Neutrophil (primary cell): Measurements from ENCODE around the gene LIMD2.

Experiments used
- H3K27ac ChIP-seq: fragments of 200-600 bp; sonication (generic); 2 replicates; pipeline ENCODE4 v1.5.1; 2016; ENCODE audit warnings: mild to moderate bottlenecking, moderate library complexity
- H3K27me3 ChIP-seq: fragments of 200-600 bp; sonication (generic); 2 replicates; pipeline ENCODE4 v1.6.0; 2016; ENCODE audit warnings: mild to moderate bottlenecking
- H3K36me3 ChIP-seq: fragments of 200-600 bp; sonication (generic); 2 replicates; pipeline ENCODE4 v1.5.1; 2017
- H3K4me1 ChIP-seq, 2 experiments: fragments of 200-600 bp in 1 of 2; sonication (generic) in 1 of 2; 1 replicate in 1 of 2; 2 replicates in 1 of 2; pipeline versions ENCODE4 v1.5.1 to v1.6.1; 2013 to 2016; ENCODE audit warnings: low read depth in 1 of 2, low read length in 1 of 2, mild to moderate bottlenecking in 1 of 2, moderate library complexity in 1 of 2; ENCODE audit not compliant: control insufficient read depth in 1 of 2, insufficient read depth in 1 of 2
- H3K4me3 ChIP-seq, 2 experiments: fragments of 200-600 bp in 1 of 2; sonication (generic) in 1 of 2; 1 replicate in 1 of 2; 2 replicates in 1 of 2; pipeline ENCODE4 v1.5.1; 2013 to 2016; ENCODE audit warnings: low read depth in 1 of 2, low read length in 1 of 2, mild to moderate bottlenecking in 1 of 2, moderate library complexity in 1 of 2
- H3K9me3 ChIP-seq: fragments of 200-600 bp; sonication (generic); 2 replicates; pipeline ENCODE4 v1.5.1; 2016
- TF ChIP-seq, protein P1 (sequence below): fragments of 200-600 bp; sonication (generic); IDR thresholded peaks from 2 replicates; pipeline ENCODE4 v1.5.1; 2016; ENCODE audit warnings: antibody characterized with exemption

LIMD2 gene

GRCh38 chr17:63676584-63676983, 23.3 kb downstream of the LIMD2 start:
- peak overlapping the region; percentile 66 for H3K27ac ChIP-seq
- peaks cover 25% of the 10 kb centered on the region in 2 experiments for H3K4me1 ChIP-seq
- no peaks in the 10 kb centered on the region for H3K9me3 ChIP-seq
- TF ChIP-seq, protein P1, sequence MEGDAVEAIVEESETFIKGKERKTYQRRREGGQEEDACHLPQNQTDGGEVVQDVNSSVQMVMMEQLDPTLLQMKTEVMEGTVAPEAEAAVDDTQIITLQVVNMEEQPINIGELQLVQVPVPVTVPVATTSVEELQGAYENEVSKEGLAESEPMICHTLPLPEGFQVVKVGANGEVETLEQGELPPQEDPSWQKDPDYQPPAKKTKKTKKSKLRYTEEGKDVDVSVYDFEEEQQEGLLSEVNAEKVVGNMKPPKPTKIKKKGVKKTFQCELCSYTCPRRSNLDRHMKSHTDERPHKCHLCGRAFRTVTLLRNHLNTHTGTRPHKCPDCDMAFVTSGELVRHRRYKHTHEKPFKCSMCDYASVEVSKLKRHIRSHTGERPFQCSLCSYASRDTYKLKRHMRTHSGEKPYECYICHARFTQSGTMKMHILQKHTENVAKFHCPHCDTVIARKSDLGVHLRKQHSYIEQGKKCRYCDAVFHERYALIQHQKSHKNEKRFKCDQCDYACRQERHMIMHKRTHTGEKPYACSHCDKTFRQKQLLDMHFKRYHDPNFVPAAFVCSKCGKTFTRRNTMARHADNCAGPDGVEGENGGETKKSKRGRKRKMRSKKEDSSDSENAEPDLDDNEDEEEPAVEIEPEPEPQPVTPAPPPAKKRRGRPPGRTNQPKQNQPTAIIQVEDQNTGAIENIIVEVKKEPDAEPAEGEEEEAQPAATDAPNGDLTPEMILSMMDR, result no peak
- no peak overlapping the region for H3K4me3 ChIP-seq
- peaks cover 88% of the 10 kb centered on the region for H3K36me3 ChIP-seq
- H3K27me3 ChIP-seq, result no peaks in the 10 kb centered on the region

- H3K9me3 ChIP-seq, result no peaks in the 10 kb centered on the region
- H3K36me3 ChIP-seq, result peaks cover 85% of the 10 kb centered on the region
- no peaks in the 10 kb centered on the region for H3K27me3 ChIP-seq
- H3K27ac ChIP-seq, result peak overlapping the region; percentile 66
- no peak overlapping the region for H3K4me3 ChIP-seq
- peaks cover 25% of the 10 kb centered on the region in 2 experiments for H3K4me1 ChIP-seq
- TF ChIP-seq, protein P1, result no peak
Observed at GRCh38 chr17:63675607-63676546, 24.0 kb downstream of the LIMD2 start.

DNA sequence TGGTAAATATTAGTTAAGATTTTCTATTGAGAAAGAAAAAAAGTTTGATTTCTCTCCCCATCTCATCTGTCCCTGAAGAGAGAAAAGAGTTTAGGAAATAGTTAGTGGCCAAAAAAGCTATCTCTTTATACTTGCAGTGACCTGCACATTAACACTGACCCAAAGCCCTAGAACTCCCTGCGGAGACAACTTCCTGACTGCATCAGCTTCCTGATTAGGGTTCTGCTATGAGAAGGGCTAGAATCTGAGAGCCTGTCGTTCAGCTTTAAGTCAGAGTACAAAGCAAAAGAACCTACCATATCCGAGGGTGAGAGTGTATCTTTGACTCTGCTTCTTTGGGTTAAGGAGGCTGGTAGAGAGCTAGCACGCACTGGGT, 24.7 kb downstream of the LIMD2 start:
- Histone ChIP-seq H3K4me1 (peaks cover 25 to 30% of the 10 kb centered on the region in 2 experiments), H3K9me3 (no peaks in the 10 kb centered on the region), H3K27ac (peak overlapping the region; percentile 66), H3K27me3 (no peaks in the 10 kb centered on the region), H3K36me3 (peaks cover 82% of the 10 kb centered on the region), H3K4me3 (no peak overlapping the region)
- TF ChIP-seq, protein P1, result no peak

- Histone ChIP-seq H3K9me3 (no peaks in the 10 kb centered on the region), H3K27ac (peak overlapping the region; percentile 34), H3K4me3 (no peak overlapping the region), H3K36me3 (peaks cover 82% of the 10 kb centered on the region), H3K27me3 (no peaks in the 10 kb centered on the region), H3K4me1 (peaks cover 27 to 32% of the 10 kb centered on the region in 2 experiments)
- TF ChIP-seq, protein P1, result no peak
Observed at GRCh38 chr17:63672856-63673255, 27.1 kb downstream of the LIMD2 start.

GRCh38 chr17:63665527-63666214, 34.3 kb downstream of the LIMD2 start:
- H3K4me1 ChIP-seq, result peaks cover 60 to 67% of the 10 kb centered on the region in 2 experiments
- no peaks in the 10 kb centered on the region for H3K27me3 ChIP-seq
- peak overlapping the region; percentile 94 for H3K27ac ChIP-seq
- H3K36me3 ChIP-seq, result peaks cover 59% of the 10 kb centered on the region
- peak overlapping the region; percentile 50 to 56 for H3K4me3 ChIP-seq
- no peaks in the 10 kb centered on the region for H3K9me3 ChIP-seq
- TF ChIP-seq, protein P1, result peak; percentile 22
